ENCODE measurements around the gene SERPINA10. TPM values are rescaled to one million over a fixed set of nuclear protein-coding genes. Genes with fewer than 3 reads are reported as not detected.

SERPINA10 gene
- total RNA-seq, 1 donor from 2014 or later = not detected

DNA sequence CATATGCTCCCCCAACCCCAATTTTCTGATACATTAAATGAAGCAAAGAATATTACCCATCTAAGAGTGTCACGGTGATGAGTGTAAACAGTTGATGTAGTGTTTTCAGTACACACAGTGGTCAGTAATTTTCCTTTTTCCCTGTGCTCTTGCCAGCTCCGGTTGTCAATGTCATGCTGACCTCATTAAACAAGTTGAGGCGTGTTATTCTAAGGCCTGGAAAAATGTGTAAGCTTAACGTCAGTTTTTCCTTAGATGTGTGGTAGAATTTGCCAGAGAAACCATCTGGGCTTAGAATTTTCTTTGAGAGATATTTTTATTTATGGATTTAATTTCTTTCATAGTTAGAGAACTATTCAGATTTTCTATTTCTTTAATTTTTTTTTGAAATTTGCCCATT, 41.8 kb upstream of the SERPINA10 start:
- peaks cover 12% of the 10 kb centered on the region for H3K4me1 ChIP-seq
- no peak for TF ChIP-seq POLR2A (IDR thresholded peaks at IDR 0.05)
- peak in 1 of 2 donors; percentile 84 for TF ChIP-seq POLR2AphosphoS5 (IDR thresholded peaks at IDR 0.05; ENCODE audit: insufficient read depth in 1 of 2, low read depth in 1 of 2)
- no peaks in the 10 kb centered on the region for H3K36me3 ChIP-seq
- H3K9me3 ChIP-seq = no peaks in the 10 kb centered on the region
- H3K4me3 ChIP-seq = no peak overlapping the region
- H3K27me3 ChIP-seq = no peaks in the 10 kb centered on the region
- intact Hi-C loops (cut with DNase I) = no loop called here
- H3K27ac ChIP-seq = peak overlapping the region; percentile 66
- no peak for DNase-seq (ENCODE audit: extremely low spot score in 2 of 2)

DNA sequence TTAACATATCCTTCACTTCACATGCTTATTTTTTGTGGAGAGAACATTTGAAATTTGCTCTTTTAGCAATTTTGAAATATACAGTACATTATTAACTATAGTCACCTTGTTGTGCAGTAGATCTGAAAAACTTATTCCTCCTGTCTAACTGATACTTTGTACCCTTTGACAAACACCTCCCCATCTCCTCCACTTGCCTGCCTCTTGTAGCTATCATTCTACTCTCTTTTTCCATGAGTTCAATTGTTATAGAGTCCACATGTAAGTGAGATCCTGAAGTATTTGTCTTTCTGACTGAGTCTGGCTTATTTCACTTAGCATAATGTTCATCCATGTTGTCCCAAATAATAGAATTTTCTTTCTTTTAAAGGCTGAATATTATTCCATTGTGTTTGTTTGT, 39.5 kb upstream of the SERPINA10 start:
- Histone ChIP-seq H3K36me3 (no peaks in the 10 kb centered on the region), H3K9me3 (no peaks in the 10 kb centered on the region), H3K27ac (no peak overlapping the region), H3K4me1 (peaks cover 12% of the 10 kb centered on the region), H3K27me3 (no peaks in the 10 kb centered on the region), H3K4me3 (no peak overlapping the region)
- intact Hi-C loops (cut with DNase I) = no loop called here
- TF ChIP-seq, protein P1, sequence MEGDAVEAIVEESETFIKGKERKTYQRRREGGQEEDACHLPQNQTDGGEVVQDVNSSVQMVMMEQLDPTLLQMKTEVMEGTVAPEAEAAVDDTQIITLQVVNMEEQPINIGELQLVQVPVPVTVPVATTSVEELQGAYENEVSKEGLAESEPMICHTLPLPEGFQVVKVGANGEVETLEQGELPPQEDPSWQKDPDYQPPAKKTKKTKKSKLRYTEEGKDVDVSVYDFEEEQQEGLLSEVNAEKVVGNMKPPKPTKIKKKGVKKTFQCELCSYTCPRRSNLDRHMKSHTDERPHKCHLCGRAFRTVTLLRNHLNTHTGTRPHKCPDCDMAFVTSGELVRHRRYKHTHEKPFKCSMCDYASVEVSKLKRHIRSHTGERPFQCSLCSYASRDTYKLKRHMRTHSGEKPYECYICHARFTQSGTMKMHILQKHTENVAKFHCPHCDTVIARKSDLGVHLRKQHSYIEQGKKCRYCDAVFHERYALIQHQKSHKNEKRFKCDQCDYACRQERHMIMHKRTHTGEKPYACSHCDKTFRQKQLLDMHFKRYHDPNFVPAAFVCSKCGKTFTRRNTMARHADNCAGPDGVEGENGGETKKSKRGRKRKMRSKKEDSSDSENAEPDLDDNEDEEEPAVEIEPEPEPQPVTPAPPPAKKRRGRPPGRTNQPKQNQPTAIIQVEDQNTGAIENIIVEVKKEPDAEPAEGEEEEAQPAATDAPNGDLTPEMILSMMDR (IDR thresholded peaks at IDR 0.05) = no peak
- TF ChIP-seq POLR2AphosphoS5 (IDR thresholded peaks at IDR 0.05; ENCODE audit: insufficient read depth in 1 of 2, low read depth in 1 of 2) (no peak), POLR2A (IDR thresholded peaks at IDR 0.05) (no peak)
- DNase-seq (ENCODE audit: extremely low spot score in 2 of 2) = no peak

DNA sequence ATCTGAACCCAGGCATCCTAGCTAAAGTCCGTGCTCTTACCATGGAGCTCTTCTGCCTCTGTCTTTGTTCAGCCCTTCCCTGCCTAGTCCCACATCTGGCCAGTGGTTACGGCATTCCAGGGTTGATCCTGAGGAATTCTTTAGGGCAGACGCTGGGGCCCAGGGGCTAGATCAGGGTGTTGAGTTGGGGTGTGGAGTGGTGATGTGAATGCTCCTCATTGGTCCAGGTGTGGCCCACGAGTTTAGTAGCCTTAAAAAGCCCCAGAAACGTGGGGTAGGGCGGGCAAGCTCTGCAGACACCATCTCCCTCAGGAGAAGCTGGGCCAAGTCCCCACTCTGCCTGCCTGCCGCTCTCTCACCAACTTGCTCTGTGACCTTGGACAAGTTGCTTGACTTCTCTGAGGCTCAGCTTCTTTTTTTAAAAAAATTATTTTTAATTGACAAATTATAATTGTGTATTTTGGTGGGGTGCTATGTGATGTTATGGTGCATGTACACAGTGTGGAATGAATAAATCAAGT, 39.1 kb upstream of the SERPINA10 start:
- no peaks in the 10 kb centered on the region for H3K27me3 ChIP-seq
- peaks cover 12% of the 10 kb centered on the region for H3K4me1 ChIP-seq
- DNase-seq (ENCODE audit: extremely low spot score in 2 of 2) = no peak
- H3K27ac ChIP-seq = peak overlapping the region; percentile 15
- H3K9me3 ChIP-seq = no peaks in the 10 kb centered on the region
- TF ChIP-seq, protein P1 (IDR thresholded peaks at IDR 0.05) = no peak
- TF ChIP-seq POLR2A (IDR thresholded peaks at IDR 0.05) (no peak), POLR2AphosphoS5 (IDR thresholded peaks at IDR 0.05; ENCODE audit: insufficient read depth in 1 of 2, low read depth in 1 of 2) (no peak)
- H3K36me3 ChIP-seq = no peaks in the 10 kb centered on the region
- intact Hi-C loops (cut with DNase I) = no loop called here
- no peak overlapping the region for H3K4me3 ChIP-seq

DNA sequence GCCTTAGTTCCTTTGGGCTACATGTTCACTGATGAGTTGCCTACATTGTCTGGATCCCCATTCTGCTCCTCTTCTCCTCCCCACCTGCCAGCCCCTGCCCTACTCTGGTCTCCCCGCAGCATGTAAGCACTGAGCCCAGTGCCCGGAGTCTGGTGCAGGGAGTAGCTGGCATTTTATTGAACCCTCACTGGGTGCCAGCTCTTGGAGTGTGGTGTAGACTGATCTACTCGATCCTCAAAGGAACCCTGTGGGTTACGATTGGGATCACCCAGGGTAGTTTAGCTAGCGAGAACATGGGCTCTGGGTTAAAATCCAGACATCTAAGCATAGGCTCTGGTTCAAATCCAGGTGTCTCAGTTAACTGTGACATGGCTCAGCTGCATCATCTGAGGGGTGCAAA, 38.4 kb upstream of the SERPINA10 start:
- H3K9me3 ChIP-seq = no peaks in the 10 kb centered on the region
- no peak for TF ChIP-seq POLR2AphosphoS5 (IDR thresholded peaks at IDR 0.05; ENCODE audit: insufficient read depth in 1 of 2, low read depth in 1 of 2)
- TF ChIP-seq POLR2A (IDR thresholded peaks at IDR 0.05) = no peak
- TF ChIP-seq, protein P1 (IDR thresholded peaks at IDR 0.05) = no peak
- no peaks in the 10 kb centered on the region for H3K36me3 ChIP-seq
- intact Hi-C loops (cut with DNase I) = no loop called here
- H3K4me3 ChIP-seq = no peak overlapping the region
- no peak for DNase-seq (ENCODE audit: extremely low spot score in 2 of 2)
- H3K4me1 ChIP-seq = peaks cover 12% of the 10 kb centered on the region
- peak overlapping the region; percentile 15 for H3K27ac ChIP-seq
- H3K27me3 ChIP-seq = no peaks in the 10 kb centered on the region

DNA sequence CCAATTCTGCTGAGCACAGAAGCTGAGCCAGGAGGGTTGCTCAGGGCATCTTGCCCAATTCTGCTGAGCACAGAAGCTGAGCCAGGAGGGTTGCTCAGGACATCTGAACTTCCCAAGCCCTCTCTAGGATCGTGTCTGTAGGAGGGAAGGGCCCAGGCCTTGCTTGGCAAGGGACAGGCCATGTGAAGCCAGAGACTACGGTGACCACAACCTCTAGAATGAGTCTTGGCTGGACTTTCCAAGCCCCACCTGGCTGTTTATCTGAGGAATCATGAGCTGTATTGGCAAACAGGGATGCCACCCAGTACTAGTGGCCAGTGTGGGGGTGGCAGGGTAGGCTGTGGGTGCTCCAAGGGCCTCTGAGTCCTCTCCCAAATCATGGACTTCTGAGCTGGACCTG, 37.8 kb upstream of the SERPINA10 start:
- TF ChIP-seq, protein P1 (IDR thresholded peaks at IDR 0.05) = no peak
- no peak for TF ChIP-seq POLR2AphosphoS5 (IDR thresholded peaks at IDR 0.05; ENCODE audit: insufficient read depth in 1 of 2, low read depth in 1 of 2)
- no peak for TF ChIP-seq POLR2A (IDR thresholded peaks at IDR 0.05)
- intact Hi-C loops (cut with DNase I) = no loop called here
- H3K27me3 ChIP-seq = no peaks in the 10 kb centered on the region
- peaks cover 12% of the 10 kb centered on the region for H3K4me1 ChIP-seq
- peak overlapping the region; percentile 15 for H3K27ac ChIP-seq
- no peak for DNase-seq (ENCODE audit: extremely low spot score in 2 of 2)
- H3K9me3 ChIP-seq = no peaks in the 10 kb centered on the region
- no peak overlapping the region for H3K4me3 ChIP-seq
- H3K36me3 ChIP-seq = no peaks in the 10 kb centered on the region
